CD4-positive, alpha-beta T cell treated with Interleukin-6 for 4 hours (primary cell): ENCODE results near the gene SYT14.
"Not testable (repeated sequence)": the region's sequence is repeated elsewhere in the genome, so short reads cannot be mapped to it uniquely, and the experiment has no call there.

Experiments used
- DNase-seq: peaks from one replicate; pipeline ENCODE4 v3.0.0-alpha.2; 2020; ENCODE audit warnings: mixed read lengths

Gene SYT14

DNA sequence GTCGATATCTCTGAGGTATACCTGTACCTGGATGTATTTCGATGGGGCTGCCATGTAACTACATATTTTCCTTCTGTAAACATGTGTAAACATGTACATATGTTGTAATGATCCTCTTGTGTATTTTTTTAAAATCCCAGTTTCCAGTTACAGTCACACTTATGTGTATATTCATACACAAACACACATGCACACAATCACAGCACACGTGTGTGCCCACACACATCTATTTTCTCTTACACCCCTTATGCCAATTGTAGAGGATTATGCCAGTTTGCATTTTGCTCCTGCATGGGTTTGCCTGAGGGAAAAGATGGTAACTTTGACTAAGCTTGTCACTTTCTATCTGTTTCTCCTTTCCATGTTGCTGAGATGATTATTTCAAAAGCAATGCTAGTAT is 10.1 kb downstream of the SYT14 start:
- no peak for DNase-seq

DNA sequence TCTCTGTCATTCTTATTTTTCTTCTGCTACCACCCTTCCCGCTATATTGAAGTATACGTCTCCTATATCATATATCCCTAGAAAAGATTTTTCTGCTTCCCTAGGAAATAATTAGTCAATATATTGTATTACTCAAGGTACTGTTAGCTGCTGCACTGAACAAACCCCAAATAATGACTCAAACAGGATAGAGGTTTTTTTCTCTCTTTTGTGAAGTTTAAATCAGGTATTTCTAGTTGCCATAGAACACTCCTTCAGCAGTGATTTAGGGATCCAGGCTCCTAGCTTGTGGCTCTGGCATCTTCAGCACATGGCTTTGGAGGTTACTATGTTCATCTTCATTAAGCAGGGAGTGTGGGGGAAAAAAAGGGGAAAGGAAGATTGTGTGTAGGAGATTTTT is 18.1 kb downstream of the SYT14 start:
- DNase-seq, result no peak

DNA sequence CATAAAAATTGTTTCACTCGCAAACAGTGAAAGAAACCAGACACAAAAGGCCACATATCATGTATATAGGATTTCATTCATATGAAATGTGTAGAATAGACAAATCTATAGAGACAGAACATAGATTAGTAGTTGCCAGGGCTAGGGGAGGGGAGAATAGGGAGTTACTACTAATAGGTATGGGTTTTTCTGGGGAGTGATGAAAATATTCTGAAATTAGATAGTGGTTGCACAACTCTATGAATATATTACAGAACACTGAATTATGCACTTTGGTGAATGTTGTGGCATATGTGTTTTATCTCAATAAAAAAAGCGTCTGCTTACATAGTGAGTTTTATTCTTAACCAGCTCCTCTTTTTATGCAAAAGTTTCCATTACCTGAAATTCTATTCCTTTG is 21.6 kb downstream of the SYT14 start:
- no peak for DNase-seq

DNA sequence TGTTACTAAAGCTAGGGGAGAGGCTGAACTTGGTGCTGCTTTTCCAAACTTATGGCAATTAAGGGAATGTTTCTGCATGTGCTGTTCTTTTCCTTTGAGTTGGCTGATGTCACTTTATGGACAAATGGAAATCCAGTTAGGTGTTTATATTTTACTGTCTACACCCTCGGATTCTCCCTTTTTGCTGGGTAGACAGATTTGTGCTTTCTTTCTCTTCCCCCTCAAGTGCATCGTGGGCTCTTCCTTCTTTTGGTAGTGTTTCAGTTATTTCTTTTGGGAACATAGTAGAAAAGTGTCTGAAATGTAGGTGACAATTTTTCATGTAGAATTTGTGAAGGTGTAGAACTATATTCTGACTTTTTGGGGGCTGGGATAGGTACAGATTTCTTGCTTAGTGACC is 22.9 kb downstream of the SYT14 start:
- DNase-seq, result no peak

DNA sequence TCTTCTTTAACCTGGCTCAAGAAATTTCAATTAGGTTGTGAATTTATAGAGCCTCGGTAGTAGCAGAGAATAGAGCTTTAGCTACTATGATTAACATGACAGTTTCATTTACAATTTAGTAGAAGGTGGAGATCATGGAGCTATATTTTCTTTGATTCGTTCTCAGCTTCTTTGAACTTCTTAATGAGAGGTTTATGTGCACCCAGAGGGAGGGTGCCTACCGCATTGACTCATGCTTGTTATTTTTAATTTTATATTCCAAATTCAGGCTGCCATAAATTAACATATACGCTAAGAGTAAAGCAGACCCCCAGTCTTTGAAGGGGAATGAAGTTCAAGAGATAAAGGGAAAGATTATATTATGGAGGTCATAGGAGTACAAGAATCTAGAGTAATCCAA is 24.4 kb downstream of the SYT14 start:
- no peak for DNase-seq

DNA sequence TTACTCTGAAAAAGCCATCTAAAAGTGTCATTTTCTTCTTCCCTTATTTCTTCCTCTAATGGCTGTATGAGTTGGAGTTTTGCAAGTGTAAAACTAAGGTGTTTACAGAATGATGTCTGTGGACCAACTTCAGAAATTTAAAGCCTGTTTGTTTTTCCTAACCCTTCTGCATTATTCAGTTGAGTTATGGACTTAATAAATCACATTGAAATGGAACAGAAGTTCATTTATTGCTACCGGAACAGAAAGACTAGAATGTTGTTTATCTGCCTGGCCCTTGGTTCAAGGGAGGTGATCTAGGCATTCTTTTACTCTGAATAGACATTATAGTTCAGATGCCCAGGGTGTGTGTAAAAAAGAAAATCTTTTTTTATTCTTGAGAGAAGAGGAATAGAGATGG is 24.8 kb downstream of the SYT14 start:
- no peak for DNase-seq

DNA sequence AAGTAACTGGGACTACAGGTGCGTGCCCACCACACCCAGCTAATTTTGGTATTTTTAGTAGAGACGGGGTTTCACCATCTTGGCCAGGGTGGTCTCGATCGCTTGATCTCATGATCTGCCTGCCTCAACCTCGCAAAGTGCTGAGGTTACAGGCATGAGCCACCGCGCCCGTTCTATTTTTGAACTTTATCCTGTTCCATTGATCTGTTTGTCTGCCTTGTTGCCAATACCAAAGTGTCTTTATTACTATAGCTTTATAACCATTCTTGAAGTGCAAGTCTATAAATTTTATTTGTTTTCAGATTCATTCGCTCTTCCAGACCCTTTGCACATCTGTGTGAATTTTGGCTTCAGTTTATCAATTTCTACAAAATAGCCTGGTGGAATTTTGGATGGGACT is 28.0 kb downstream of the SYT14 start:
- no peak for DNase-seq

DNA sequence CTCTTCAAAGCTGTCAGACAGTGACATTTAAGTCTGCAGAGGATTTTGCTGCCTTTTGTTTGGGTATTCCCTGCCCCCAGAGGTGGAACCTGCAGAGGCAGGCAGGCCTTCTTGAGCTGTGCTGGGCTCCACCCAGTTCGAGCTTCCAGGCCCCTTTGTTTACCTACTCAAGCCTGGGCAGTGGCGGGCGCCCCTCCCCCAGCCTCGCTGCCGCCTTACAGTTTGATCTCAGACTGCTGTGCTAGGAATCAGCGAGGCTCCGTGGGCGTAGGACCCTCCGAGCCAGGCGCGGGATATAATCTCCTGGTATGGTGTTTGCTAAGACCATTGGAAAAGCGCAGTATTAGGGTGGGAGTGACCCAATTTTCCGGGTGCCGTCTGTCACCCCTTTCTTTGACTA is 40.7 kb downstream of the SYT14 start:
- not testable (repeated sequence) for DNase-seq

DNA sequence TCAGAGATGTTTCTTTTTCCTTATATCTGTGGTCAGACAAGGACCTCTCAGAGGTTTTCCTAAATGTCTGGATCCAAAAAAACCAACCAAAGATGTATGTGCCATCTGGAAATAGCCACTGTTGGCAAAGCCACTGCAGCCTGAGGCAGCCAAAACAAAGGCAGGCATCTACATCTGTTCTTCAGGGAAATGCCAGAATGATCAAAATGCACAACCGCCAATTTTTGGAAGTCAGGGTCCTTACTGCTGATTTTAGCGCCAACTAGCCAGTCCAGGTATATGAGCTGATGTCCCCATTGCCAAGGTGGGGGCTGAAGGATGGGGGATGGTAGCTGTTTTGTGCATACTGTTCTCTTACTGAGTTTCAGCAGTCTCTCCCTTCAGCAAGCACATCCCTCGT is 45.9 kb downstream of the SYT14 start:
- DNase-seq, result no peak

DNA sequence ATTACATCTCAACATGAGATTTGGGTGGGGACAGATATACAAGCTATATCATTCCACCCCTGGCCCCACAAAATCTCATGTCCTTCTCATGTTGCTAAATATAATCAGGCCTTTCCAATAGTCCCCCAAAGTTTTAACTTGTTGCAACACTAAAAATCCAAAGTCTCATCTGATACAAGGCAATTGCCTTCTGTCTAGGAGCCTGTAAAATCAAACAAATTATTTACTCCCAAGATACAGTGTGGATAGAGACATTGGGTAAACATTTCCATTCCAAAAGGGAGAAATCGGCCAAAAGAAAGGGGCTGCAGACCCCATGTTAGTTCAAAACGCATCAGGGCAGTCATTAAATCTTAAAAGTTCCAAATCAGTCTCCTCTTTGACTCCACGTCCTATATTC is 47.0 kb downstream of the SYT14 start:
- no peak for DNase-seq

DNA sequence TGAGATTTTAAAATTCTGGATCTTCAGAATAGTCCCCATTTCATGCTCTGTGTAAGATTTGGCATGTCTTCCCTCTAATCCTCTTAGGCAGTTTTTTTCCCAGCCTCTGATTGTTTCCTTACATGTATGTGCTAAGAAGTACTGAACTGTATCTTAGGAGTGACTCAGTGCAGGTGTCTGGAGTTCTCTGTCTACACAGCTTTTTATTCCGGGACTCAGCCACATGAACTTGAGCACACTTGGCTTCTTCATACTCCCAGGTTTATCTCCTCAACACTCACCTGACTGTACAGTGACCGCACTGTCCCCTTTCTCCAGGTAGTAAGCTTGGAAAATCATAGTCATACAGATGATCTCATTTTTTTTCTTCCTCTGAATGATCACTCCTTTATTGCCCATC is 50.7 kb downstream of the SYT14 start:
- no peak for DNase-seq

DNA sequence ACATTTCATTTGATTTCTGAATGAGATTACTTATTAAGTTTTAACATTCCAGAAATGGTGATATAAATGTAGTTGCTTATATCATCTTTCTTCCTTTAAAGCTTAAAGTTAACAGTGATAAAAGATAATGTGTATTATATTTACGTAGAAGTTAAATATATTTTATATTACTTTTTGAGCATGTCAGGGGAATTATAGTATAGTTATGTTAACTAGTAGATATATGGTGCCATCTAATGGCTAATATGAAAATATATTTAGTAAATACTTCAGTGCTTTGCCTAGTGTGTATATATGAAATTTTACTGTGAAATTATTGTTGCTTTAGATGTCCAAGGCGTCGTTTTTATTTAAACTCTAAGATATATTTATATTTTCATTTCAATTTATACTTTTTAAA is 51.5 kb downstream of the SYT14 start:
- no peak for DNase-seq

DNA sequence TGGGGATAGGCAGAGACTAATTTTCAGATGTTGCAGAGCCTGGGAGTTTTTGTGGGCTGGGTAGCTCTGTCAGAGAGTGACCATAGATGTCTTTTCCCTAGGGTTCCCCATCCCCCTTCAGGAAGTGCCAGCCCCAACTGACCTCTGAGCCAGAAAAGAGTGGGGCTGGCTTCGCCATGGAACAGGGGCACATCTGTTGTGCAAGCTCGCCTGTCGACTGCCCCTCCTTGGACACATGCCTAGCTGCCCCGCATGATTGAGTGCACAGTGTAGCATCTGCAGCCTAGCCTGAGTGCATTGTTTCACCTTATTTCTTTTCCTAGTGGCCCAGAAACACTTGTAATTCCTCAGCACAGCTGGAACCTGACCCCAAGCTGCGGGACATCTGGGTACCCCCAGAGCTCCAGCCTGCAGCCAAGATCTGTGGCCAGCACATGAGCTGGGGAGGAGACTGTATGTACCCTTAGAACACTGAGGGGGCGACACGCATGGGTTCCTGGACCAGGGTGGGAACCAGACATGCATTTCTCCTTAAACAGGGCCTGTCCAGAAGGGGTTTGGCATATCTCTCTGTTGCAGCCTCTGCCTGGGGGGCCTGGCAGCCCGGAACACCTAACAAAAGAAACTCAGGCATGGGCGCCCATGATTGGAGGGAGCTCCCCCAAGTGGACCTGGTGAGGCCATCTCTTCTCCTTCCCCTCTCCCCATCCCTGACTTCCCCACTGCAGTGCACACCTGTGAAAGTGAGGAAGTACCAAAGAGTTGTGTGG is 55.2 kb downstream of the SYT14 start:
- no peak for DNase-seq

DNA sequence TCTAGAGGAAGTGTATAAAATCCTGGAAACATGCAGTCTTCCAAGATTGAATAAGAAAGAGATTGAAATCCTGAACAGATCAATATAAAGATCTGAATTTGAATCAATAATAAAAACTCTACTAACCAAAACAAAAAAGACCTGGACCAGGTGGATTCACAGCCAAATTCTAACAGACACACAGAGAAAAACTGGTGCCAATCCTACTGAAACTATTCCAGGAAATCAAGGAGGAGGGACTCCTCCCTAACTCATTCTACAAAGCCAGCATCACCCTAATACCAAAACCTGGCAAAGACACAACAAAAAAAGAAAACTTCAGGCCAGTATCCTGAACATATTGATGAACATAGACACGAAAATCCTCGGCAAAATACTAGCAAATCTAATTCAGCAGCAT is 58.3 kb downstream of the SYT14 start:
- DNase-seq, result no peak

DNA sequence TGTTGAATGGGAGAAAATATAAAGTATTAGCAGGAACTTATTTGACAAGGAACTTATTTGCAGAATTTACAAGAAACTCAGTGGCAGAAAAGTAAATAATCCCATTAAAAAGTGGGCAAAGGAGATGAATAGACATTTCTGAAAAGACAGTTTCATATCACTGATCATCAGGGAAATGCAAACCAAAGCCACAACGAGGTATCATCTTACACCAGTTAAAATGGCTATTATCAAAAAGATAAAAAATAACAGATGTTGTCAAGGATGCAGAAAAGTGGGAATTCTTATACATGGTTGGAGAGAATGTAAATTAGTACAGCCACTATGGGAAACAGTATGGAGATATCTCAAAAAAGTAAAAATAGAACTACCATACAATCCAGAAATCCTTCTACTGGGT is 61.0 kb downstream of the SYT14 start:
- DNase-seq, result no peak

DNA sequence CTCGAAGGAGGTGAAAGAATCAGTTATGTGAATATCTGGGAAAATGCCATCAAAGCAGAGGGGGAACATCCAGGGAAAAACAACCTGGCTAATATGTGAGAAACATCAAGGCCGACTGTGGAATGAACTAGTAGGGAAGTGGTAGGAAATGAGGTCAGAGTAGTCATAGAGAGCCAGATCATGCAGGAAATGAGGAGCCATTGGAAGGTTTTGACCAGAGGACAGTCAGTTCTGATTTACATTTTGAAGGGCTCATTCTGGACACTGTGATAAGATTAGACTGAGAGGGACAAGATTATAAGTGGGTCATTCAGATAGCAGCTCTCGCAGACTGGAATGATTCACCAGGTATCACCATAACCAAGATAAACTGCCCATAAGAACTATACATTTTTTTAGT is 63.7 kb downstream of the SYT14 start:
- DNase-seq, result no peak

DNA sequence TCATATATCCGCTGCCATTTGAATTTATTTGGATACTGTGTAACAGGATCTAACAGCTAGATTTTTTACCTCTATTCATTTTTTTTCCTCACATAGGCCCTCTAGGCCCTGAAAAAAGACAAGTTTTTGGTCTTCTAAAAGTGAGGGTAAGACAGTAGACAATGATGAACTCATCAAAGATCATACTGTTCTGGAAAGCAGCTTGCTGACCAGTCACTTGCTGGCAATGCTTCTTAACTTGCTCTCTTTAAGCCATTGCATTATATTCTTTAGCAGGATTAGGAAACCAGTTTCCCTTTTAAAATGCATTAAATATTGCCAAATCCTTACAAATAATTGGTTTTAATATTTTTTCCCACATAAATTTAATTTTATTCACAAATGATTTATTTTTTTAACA is 65.5 kb downstream of the SYT14 start:
- DNase-seq, result no peak

DNA sequence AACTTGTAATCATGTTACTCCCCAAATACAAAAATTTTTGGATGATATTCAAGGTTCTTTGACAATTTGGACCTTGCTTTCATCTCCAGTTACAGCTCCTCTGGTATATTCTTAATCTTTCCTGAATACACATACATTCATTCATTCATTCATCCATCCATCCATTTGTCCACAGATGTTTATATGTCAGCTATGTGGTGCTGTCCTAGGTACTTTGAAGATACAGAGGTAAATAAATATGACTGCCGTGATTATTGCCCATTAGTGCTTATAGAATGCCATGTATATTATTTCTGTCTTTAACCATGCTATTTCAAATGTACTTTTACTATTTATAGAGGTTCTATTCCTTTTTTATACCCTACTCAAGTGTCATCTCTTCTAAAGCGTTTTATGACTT is 72.1 kb downstream of the SYT14 start:
- DNase-seq, result no peak

DNA sequence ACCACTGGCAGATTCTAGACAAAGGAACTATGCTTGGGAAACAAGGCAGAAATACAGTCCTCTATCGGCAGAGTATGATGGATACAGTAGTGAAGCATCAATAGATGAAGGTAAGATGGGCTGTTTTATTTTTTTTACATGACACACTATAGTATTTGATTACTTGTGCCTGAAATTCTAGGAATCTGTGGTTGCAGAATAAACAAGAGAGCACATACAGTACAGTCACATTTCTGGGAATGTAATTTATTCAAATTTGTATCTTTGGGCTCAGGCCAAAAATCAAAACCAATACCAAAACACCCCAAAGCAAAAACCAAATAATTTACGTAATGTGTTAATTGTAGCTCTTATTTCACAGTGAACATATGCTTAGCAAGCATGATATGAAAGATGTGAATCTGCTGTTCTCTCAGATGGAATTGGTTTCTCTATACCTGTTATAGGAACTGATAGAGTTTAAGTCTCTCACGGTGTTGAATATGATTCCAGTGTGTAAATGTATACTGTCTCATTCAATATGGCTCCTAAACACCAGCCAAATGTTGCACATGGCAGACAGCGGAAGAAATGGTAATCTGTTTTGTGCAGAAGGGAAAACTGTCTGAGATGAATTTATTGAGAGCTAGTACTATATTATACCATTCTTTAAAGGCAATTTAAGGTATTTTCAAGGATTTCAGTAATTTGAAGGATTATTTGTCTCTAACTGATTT is 83.3 kb downstream of the SYT14 start:
- no peak for DNase-seq

DNA sequence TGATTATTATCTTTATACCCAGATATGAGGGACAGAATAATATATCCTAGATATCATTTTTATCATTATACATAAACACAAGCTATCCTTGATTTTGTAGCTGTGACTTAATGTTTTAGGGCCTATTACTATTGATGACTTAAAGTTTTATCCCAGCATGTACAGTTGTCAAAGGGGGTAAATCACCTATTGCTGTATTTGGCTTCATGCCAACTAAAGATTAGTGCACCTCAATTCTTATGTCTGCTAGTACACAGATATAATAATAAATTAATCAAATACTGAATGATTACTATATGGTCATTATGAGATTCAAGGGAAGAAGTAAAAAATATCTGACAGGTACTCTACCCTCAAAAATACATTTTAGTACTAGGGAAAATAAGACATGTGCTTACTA is 84.0 kb downstream of the SYT14 start:
- DNase-seq, result no peak

DNA sequence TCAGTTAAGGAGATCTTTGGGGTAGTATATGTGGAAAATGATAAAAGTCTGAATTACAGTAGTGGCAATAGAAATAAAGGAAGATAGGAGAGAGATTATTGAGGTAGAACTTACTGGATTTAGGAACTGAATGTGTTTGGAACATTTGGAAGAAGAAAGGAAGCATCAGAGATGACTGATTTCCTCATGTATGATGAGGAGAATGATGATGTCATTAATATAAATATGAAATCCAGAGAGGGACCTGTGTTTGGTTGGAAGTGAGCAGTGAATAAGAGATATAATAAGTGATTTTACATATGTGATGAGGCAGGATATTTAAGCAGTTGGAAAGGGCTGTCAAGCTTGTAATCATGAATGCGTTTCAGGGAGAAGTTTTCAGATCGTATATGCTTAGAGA is 86.3 kb downstream of the SYT14 start:
- no peak for DNase-seq

DNA sequence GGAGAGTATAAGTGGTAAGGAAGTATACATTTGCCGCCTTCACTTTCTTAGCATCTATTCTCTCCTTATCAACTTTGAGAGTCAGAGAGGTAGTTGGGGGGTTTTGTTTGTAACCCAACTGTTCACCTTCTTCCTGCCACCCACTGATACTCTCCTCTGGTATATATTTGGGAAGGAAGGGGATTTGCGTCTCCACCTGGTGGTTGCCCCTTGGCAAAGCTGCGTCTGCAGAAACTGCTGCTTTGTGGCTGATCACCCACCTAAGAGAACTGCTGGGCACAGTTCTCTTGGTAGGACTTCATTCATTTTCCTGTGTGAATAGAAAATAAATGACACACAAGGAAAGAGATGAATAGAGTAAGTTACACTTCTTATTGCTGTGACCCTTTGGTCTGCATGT is 87.0 kb downstream of the SYT14 start:
- no peak for DNase-seq

DNA sequence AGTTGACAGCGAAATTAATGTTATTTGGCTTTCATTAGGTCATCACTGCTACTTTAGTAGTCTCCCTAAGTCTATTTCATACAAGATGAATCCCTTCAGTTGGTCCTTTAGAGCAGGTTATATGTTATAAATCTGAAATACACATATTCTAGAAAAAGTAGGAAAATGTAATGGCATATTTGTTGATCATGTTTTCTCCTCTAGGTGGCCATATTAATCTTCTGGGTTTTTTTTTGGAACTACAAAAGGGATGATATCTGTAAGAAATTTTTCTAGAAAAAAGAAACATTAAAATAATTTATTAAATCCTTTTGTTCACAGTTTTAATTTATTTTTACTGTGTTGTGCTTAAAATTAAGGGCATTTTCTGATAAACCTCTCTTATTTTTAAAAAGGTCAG is 87.9 kb downstream of the SYT14 start:
- DNase-seq, result no peak

DNA sequence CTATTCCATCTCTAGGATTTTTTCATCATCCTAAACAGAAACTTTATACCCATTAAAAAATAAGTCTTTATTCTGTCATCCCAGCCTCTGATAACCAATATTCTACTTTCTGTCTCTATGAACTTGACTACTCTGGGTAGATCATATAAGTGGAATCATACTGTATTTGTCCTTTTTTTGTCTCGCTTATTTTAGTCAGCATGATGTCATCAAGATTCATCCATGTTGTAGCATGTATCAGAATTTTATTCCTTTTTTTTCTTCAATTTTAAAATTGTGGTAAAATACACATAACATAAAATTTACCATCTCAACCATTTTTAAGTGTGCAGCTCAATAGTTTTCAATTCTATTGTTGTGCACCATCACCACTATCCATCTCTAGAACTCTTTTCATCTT is 90.0 kb downstream of the SYT14 start:
- DNase-seq, result no peak

DNA sequence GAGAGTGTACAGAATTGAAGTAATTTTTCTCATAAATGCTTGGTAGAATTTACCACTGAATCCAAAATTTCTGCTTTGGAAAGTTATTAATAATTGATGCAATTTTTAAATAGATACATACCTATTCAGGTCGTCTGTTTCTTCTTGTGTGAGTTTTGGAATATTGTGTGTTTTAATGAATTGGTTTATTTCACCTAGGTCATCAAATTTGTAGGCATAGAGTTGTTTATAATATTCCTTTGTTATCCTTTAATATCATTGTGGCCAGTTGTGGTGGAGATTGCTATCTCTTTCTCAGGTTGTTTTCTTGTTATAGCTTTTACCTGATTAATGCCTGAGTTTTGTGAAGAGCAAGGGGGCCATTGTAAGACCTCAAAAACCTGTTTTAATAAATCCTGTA is 93.5 kb downstream of the SYT14 start:
- DNase-seq, result no peak
